ENCODE measurements around the gene PBX2. TPM values are rescaled to one million over a fixed set of nuclear protein-coding genes. Genes with fewer than 3 reads are reported as not detected.
A peak's percentile ranks its signal among the peaks of the same experiment; 100 is the strongest.

The PBX2 gene
- total RNA-seq, 1 donor from 2014 or later, result 26.7 TPM

DNA sequence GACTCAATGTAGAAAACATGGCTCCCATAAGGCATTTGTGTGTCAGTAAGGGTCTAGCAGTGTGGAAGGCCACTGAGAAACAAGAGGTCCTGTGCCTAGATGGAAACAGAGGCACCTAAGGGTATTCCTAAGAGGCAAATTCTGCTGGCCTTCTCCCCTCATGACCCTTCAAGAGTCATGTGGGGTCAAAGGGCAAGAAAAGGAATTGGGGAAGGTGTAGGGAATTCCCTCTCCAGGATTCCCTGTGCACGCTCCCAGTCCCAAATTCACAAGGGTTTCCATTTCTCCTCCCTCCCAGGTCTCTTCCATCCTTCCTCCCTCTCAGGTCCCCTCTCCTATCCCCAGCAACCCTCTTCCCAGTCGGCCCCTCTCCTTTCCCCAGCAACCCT is 14.7 kb downstream of the PBX2 start:
- DNase-seq (ENCODE audit: low spot score), result no peak
- ATAC-seq, result no peak

DNA sequence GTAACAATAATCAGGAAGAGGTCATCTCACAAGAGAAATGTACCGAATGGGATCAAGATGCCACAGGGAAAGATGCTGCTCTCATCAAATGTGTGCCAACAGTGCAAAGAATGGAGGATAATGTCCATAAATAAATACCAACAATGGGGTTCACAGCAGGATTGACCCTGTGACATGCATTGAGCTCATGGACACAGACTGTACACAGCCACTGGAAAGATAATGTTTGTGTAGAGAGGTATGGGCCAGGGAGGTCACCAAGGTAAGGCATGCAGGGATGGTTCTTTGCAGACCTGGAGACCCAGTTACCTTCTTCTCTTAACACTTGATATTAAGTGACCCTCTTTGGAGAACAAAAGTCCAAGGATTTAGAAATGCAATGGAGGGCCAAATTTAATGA is 15.6 kb downstream of the PBX2 start:
- ATAC-seq (no peak), DNase-seq (ENCODE audit: low spot score) (no peak)

DNA sequence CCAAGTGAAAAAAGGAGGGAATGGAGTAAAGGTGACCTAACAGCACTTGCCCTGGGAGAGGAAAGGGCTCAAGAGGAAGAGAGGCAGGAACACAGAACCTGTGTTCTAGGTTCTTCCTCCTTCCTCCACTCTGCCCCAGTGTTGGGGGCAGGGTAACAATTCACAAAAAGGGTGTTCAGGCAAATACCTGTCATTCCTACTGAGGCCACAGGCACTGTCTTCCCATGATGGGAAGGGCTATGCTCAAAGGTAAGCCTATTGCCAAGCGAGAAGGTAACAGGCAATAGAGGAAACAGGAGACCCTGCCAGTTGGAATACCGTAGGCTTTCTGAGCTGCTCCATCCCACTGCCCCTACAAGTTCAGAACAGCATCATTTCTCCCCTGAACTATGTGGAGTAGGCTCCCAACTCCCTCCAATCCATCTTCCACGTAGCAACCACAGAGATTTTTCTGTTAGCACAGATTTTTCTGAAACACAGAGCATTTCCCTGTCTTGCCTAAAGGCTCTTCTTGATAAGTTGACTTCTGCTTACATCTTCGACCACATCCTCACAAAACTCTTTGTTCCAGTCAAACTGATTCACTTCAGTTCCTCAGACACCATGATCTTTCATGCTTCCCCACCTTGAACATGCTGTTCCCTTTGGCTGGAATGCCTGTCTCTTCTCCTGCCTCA is 16.8 kb downstream of the PBX2 start:
- ATAC-seq (no peak), DNase-seq (ENCODE audit: low spot score) (no peak)

DNA sequence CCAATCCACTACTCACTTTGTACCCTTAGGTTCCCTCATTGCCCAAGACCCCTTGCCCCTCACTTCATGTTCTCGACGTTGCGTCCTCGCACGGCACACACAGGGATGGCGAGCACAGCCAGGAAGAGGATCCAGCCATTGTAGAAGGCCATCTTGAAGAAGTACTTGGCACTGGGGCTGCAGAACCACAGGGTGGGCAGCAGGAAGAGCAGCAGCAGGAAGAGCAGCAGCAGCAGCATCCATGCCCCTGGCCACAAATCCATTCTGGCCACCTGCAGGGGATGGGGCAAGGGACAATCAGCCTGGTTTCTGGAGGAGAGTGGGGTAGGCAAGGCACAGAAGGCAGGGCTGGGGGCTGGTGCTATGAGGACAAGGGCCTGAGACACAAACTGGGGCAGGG is 18.8 kb downstream of the PBX2 start:
- ATAC-seq (no peak), DNase-seq (ENCODE audit: low spot score) (no peak)

DNA sequence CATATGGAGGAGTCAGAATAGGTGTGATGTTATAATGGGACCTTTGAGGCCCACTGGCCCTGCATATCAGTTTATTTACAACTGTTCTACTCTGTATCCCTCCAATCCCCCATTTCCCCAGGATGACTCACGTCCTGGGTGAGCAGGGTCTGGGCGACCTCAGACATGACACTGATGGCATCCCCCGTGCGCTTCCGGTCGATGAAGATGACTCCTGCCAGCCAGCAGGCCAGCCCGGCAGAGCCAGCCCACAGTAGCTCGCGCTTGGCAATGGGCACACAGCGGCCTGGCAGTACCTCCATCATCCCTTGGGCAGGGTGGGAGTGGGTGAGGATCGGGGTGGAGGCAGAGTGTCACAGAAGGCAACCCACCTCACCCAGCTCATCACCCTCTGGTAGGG is 19.7 kb downstream of the PBX2 start:
- ATAC-seq (no peak), DNase-seq (ENCODE audit: low spot score) (no peak)

DNA sequence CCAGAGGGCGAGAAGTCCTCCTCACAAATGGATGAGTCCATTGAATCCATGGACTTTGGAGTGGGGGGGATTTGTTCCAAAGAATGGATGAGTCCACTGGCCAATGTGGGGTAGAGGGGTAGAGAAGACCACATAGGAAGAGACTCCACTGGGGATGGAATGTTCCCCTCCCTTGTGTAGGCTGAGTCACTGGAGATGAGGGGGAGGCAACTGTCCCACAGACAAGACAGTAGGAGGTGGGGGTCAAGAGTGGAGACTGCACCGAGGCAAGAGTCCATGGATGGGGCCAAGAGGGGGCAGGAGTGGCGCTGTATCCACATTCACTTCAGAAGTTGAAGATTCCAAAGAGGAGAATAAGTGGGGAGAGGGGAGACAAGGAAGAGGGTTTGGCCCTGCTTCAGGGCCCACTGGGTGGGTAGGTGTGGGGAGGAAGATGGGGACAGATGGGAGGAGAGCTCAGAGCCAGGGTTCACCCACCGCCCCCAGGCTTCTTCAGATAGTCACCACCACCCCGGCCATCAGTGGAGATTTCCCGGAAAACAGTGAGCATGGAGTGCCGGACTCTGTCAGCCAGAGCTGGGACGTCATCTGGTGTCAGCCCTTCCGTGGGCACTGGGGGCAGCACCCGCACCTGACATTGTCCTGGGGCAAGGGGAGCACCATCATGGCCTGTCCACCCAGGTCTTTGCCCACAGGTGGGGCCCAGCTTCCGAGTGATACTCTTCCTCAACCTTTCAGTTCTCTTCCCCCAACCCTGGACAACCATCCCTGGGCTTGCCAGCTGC is 21.0 kb downstream of the PBX2 start:
- ATAC-seq, result peak; percentile 21
- DNase-seq (ENCODE audit: low spot score), result no peak

DNA sequence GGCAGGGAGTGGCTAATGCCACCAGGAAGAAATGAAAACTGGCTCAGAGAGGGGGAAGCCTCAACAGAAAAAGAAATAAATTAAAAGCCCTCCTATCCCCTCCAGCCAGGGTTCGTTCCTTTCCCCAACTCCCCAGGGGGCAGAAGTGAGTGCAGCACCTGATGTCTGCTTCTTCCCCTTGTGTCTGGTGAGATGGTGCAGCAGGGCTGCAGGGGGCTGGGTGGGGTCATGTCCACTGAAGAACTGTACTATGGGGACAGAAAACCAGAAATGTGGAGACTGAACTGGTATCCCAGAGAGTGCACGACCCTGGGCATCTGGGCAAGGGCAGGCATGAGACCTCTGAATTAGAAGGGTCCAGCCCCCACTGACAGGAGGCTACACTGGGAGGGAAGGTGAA is 21.7 kb downstream of the PBX2 start:
- no peak for DNase-seq (ENCODE audit: low spot score)

DNA sequence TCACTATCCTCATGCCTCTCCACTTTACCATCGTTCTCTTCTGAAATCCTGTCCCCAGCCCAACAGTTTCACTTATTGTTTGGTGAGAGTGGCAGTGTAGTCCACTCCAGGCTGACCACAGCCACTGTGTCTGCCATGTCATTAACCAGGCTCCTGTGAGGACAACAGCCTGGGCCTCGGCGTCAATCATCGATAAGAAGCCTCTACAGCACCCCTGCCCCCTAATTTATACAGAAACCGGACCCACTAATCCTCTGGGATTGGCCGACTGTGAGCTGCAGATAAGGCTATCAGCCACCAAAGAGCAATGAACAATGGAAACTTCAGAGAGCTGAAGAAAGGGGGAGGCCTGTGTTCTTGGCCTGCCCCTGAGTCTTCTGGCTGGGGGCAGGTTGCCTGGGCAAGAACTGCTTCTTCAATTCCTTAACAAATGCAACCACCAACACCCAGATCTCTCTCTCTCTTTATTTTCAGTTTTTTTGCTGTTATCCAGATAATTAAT is 22.2 kb downstream of the PBX2 start:
- DNase-seq (ENCODE audit: low spot score) (no peak), ATAC-seq (no peak)

More for the DNA sequence above, 21.7 kb downstream of the PBX2 start:
- ATAC-seq, result no peak

DNA sequence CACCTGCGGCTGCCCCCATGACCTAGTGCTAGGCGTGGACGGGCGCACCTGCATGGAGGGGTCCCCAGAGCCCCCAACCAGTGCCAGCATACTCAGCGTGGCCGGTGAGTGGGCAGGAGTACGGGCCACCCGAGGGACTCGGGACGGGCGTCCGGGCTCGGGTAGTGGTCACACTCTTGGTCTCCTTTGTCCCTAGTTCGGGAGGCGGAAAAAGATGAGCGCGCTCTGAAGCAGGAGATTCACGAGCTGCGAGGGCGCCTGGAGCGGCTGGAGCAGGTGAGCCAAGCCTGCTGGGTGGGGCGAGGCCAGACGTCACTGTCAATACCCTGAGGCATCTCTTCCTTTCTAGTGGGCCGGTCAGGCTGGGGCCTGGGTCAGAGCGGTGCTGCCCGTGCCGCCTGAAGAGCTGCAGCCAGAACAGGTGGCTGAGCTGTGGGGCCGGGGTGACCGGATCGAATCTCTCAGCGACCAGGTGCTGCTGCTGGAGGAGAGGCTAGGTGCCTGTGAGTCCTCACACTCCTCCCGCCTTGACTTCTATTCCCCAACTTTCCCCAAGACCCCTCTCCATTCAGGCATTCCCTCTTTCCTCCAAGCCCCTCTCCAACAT is 22.7 kb downstream of the PBX2 start:
- no peak for DNase-seq (ENCODE audit: low spot score)
- ATAC-seq, result no peak

DNA sequence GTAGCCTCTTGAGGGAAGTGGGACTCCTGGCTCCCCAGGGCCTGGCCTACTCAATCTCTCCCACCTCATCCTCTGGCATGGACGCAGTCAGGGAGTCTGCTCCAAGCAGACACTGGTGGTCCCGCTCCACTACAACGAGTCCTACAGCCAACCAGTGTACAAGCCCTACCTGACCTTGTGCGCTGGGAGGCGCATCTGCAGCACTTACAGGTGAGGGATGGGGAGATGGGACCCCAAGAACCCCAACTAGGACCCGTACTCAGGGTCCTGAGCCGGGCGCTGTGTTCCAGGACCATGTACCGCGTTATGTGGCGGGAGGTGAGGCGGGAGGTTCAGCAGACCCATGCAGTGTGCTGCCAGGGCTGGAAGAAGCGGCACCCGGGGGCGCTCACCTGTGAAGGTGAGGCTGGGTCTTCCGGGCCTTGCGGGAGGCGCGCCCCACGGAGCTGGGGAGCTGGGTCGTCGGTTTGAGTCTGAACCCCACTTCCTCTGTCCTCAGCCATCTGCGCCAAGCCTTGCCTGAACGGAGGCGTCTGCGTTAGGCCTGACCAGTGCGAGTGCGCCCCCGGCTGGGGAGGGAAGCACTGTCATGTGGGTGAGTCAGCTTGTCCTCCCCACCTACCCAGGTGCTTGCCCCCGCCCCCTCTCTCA is 23.5 kb downstream of the PBX2 start:
- ATAC-seq, result no peak
- DNase-seq (ENCODE audit: low spot score), result no peak

DNA sequence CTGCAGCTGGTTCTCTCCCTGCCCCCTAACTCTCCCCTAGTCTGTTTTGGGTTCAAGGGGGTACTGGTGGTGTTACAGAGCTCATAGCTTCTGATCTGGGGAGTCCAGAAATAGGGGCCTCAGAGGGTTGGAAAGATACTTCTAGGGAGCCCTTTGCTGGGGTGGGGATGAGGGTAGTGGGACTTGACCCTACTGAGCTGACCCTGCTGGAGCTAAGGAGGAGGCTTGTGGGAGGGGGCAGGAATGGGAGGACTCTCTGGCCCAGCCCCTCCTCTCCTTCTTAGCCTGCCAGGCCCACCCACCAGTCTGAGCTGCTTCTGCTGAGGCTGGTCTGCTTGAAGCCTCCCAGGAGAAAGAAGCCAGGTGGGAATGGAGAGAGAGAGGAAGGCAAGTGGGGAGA is 25.7 kb downstream of the PBX2 start, which contains the start of gene EGFL8:
Gene EGFL8, plus strand, starts transcription at position 301 of the 400 bp plus-strand sequence. CDS start 1,571 bp downstream, outside the sequence.
- ATAC-seq (no peak), DNase-seq (ENCODE audit: low spot score) (no peak)

DNA sequence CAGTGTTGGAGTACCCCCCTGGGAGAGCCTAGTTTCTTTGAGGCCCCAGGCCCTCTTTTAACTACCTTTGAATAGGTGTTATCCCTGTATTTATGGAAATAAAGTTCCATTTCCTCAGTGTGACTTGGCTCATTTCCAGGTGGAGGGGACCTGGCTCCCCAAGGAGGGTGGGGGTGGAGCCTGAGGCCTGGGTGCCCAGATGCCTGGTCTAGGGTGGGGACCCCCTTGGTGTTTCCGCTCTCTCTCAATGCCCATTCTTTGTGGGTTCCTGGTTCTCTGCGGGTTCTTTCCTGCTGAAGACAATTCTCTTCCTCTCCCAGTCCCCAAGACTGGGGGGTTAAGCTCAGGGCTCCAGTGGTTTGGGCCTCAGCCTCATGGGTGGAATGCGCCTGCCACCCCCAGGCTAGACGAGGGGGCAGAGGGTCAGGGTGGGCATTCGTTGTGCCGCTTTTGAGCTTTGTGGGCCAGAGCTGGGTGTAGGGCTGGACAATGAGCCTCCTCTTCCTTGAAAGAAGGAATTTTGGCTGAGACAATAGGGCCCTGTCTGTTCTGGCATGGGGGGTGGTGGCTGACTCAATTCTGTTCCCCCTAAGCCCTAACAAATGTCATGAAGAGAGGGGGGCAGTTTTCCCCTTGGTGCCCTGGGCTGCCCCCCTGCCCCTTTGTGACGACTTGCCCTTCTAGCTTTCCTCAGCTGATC is 26.3 kb downstream of the PBX2 start:
- no peak for ATAC-seq
- DNase-seq (ENCODE audit: low spot score), result no peak

DNA sequence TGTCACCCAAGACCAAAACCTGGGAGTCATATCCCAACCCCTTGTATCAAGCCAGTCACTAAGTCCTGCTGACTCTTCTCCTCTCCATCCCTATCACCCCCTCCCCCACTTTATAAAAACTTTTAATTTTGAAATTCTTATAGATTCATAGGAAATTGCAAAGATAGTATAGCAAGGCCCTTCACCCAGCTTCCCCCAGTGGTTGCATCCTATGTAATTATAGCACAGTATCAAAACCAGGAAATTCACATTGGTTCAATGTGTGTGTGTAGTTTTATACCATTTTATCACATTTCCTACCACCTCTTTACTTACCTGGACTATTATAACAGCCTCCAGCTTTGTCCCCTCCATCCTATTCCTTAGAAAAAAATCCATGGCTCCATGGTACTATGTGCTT is 31.9 kb downstream of the PBX2 start:
- DNase-seq (ENCODE audit: low spot score), result no peak
- no peak for ATAC-seq

DNA sequence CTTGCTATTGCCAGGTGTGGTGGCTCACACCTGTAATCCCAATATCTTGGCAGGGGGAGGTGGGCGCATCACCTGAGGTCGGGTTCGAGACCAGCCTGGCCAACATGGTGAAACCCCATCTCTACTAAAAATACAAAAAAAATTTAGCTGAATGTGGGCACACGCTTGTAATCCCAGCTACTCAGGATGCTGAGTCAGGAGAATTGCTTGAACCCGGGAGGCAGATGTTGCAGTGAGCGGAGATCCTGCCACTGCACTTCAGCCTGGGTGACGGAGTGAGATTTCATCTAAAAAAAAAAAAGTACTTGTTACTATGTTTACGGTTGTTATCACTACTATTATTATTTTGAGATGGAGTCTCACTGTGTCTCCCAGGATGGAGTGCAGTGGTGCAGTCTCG is 33.1 kb downstream of the PBX2 start:
- no peak for DNase-seq (ENCODE audit: low spot score)
- ATAC-seq, result no peak

DNA sequence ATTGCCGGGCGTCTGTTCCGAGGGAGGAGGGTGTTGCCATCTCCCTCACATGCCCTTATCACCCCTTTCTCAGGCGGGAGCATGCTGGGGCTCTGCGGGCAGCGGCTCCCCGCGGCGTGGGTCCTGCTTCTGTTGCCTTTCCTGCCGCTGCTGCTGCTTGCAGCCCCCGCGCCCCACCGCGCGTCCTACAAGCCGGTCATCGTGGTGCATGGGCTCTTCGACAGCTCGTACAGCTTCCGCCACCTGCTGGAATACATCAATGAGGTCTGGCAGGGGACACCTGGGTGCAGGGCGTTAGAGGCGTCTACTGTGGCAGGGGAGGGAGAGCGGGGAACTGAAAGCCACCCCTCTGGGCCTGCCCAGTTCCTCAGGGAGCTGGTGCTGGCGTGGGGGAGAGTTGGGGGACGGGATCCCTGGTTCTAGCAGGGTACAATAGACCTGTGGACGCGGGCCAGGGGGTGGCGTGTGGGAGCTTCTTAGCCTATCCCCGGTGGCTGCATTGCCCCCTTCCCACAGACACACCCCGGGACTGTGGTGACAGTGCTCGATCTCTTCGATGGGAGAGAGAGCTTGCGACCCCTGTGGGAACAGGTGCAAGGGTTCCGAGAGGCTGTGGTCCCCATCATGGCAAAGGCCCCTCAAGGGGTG is 35.4 kb downstream of the PBX2 start:
- ATAC-seq, result peak; percentile 88
- DNase-seq (ENCODE audit: low spot score), result peak; percentile 77

DNA sequence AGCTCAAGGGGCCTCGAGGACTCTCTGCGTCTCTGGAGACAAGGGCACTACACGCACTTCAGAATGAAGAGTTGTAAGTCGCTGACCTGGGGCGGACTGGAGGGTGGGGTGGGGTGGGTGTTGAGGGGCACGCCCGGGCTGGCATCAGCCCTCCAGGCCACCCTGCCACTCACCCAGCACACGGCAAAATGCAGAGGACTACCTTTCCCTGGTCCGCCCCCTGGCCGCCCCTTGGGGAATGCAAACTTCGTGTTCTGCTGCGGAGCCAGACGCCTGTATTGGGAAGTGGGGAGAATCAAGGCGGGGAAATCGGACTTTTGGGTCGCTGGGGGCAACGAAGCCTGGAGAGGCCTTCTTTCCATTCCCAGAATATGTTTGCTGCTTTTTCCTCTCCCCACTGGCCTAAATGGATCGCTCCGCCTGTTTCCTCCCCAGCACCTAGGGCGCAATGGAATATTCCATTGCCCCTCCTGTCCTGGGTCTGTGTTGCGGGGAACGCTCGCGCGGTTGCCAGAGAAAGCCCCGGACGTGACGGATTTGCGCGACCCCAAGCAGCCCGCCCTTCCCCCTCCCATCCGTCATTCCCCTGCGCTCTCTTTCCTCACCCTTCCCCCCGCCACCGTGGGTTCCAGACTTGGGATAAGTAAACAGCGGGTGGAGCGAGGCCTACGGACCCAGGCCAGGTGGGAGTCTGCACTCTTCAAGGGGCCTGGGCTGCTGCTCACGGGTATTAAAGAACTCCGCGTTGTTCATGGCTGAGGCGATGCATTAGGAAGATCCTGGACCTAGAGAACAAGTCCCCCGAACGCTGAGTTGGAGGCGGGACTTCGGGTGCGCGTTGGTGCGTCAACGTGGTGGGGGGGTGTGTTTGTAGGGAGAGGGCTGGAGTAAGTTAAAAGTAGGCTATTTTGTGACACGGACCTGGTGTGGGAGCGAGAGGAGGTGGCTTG is 36.2 kb downstream of the PBX2 start, which contains the start of gene PPT2:
Gene PPT2, plus strand, starts transcription at position 578 of the 950 bp plus-strand sequence. CDS start 454 bp downstream, outside the sequence.
- ATAC-seq, result peak; percentile 82
- DNase-seq (ENCODE audit: low spot score), result peak; percentile 84

DNA sequence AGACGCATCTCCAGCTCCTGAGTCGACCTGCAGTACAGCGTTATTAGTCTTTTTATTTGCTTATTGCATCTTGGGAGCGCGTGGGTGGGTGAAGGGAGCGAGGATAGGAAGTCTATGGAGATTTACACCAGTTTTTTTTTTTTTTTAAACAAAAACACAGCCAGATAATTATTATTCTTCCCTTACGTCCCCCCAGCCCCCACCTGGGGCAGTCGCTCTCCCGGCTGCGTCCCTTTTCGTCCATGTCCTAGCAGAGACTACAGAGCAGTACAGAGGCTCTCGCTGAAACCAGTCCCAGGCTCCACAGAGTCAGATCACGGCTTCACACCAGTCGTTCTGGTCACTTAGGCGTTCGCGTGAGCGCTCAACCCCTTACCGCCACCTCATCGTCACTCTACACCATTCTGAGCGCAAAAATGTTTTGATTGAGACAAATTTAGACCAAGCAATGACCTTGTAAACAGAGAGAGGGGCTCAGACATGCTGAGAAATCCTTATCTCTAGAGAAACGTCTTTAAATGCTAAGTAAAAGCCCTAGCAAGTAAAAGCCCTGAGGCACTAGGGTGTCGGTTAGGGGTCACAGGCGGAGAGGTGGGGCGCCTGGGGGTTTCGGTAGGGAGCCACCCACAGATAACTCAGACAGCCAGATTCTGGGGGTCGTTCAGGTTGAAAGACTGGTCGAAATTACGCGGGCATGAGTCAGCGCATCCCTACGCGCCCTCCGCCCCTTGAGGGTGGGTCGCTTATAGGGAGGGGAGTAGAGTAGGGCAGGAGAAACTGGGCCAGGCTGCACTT is 37.0 kb downstream of the PBX2 start:
- no peak for DNase-seq (ENCODE audit: low spot score)
- ATAC-seq, result no peak
